Type B pancreatic cell (in vitro differentiated cells): ENCODE data around the gene MGAT4B. TPM values are rescaled to one million over a fixed set of nuclear protein-coding genes. Genes with fewer than 3 reads are reported as not detected.

ENCODE experiments used
- DNase-seq: peaks from one replicate; pipeline ENCODE4 v3.0.0; 2021; ENCODE audit warnings: mixed read lengths; ENCODE audit not compliant: unreplicated experiment; ENCODE audit errors: extremely low spot score
- H3K27ac Mint-ChIP-seq: 2 replicates; pipeline ENCODE4 v1.8.0; 2021; ENCODE audit warnings: mild to moderate bottlenecking, mixed read lengths
- H3K27me3 Mint-ChIP-seq: 2 replicates; pipeline ENCODE4 v1.8.0; 2021; ENCODE audit warnings: mixed read lengths
- H3K36me3 Mint-ChIP-seq: 2 replicates; pipeline ENCODE4 v1.8.0; 2021; ENCODE audit warnings: mixed read lengths
- H3K4me1 Mint-ChIP-seq: one replicate; pipeline ENCODE4 v1.8.0; 2021; ENCODE audit warnings: mixed read lengths; ENCODE audit not compliant: unreplicated experiment
- H3K4me3 Mint-ChIP-seq: 2 replicates; pipeline ENCODE4 v1.8.0; 2021; ENCODE audit warnings: mild to moderate bottlenecking, mixed read lengths
- H3K9me3 Mint-ChIP-seq: 2 replicates; pipeline ENCODE4 v1.8.0; 2021; ENCODE audit warnings: mixed read lengths
- CTCF ChIP-seq: fragments of 200-600 bp; sonication (generic); conservative IDR thresholded peaks from 2 replicates; pipeline ENCODE4 v1.5.0; 2021; ENCODE audit warnings: antibody characterized with exemption, mild to moderate bottlenecking
- total RNA-seq: library from RNA; stranded (reverse); gene quantifications from 2 replicates; pipeline ENCODE4 v1.2.1, GENCODE V29; 2021; ENCODE audit warnings: low replicate concordance

MGAT4B gene
- total RNA-seq, 1 donor from 2014 or later, result 169 TPM

DNA sequence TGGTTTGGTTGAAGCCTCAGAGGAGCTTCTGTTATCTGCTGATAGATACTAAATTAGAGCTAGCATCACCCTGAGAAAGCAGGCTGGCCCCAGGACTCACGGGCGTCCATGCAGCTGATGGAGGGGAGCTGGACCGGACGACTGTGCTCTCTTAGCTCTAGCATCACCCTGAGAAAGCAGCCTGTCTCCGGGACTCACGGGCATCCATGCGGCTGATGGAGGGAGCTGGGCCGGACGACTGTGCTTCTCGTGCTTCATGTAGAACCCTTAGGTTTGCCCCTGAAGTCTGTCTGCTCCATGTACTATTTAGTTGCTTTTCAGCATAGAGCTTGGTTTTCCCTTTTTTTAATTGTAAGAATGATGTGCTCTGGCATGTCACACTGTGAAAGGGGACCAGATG, 29.2 kb downstream of the MGAT4B start:
- Mint-ChIP-seq H3K27me3 (no peaks in the 10 kb centered on the region), H3K27ac (no peak overlapping the region), H3K36me3 (peaks cover 13% of the 10 kb centered on the region), H3K4me3 (no peak overlapping the region), H3K9me3 (no peaks in the 10 kb centered on the region), H3K4me1 (no peaks in the 10 kb centered on the region)
- no peak for TF ChIP-seq CTCF
- DNase-seq, result no peak

GRCh38 chr5:179776411-179776938, 30.2 kb downstream of the MGAT4B start:
- no peak for DNase-seq
- no peak overlapping the region for H3K4me3 Mint-ChIP-seq
- H3K4me1 Mint-ChIP-seq, result no peaks in the 10 kb centered on the region
- H3K9me3 Mint-ChIP-seq, result no peaks in the 10 kb centered on the region
- no peak overlapping the region for H3K27ac Mint-ChIP-seq
- no peak for TF ChIP-seq CTCF
- H3K36me3 Mint-ChIP-seq, result peaks cover 15% of the 10 kb centered on the region
- no peaks in the 10 kb centered on the region for H3K27me3 Mint-ChIP-seq

- Mint-ChIP-seq H3K27me3 (no peaks in the 10 kb centered on the region), H3K27ac (no peak overlapping the region), H3K9me3 (no peaks in the 10 kb centered on the region), H3K4me3 (no peak overlapping the region), H3K36me3 (peaks cover 19% of the 10 kb centered on the region), H3K4me1 (no peaks in the 10 kb centered on the region)
- TF ChIP-seq CTCF, result no peak
- DNase-seq, result no peak
Measured at GRCh38 chr5:179774442-179774841, 32.2 kb downstream of the MGAT4B start.

GRCh38 chr5:179773686-179774040, 33.0 kb downstream of the MGAT4B start:
- Mint-ChIP-seq H3K36me3 (peaks cover 23% of the 10 kb centered on the region), H3K9me3 (no peaks in the 10 kb centered on the region), H3K4me3 (no peak overlapping the region), H3K4me1 (no peaks in the 10 kb centered on the region), H3K27me3 (no peaks in the 10 kb centered on the region), H3K27ac (no peak overlapping the region)
- TF ChIP-seq CTCF, result no peak
- DNase-seq, result no peak

- no peak for TF ChIP-seq CTCF
- Mint-ChIP-seq H3K4me3 (no peak overlapping the region), H3K27me3 (no peaks in the 10 kb centered on the region), H3K27ac (no peak overlapping the region), H3K36me3 (peaks cover 17% of the 10 kb centered on the region), H3K9me3 (no peaks in the 10 kb centered on the region), H3K4me1 (no peaks in the 10 kb centered on the region)
- DNase-seq, result no peak
Measured at GRCh38 chr5:179772351-179772750, 34.3 kb downstream of the MGAT4B start.

- no peak for TF ChIP-seq CTCF
- H3K36me3 Mint-ChIP-seq, result peaks cover 17% of the 10 kb centered on the region
- no peak overlapping the region for H3K4me3 Mint-ChIP-seq
- no peaks in the 10 kb centered on the region for H3K9me3 Mint-ChIP-seq
- H3K27ac Mint-ChIP-seq, result no peak overlapping the region
- no peaks in the 10 kb centered on the region for H3K27me3 Mint-ChIP-seq
- peaks cover 2% of the 10 kb centered on the region for H3K4me1 Mint-ChIP-seq
- no peak for DNase-seq
Measured at GRCh38 chr5:179771311-179771895, 35.3 kb downstream of the MGAT4B start.
